Stimulated activated CD4-positive, alpha-beta T cell treated with anti-CD3 and anti-CD28 coated beads, Interleukin-4, amount 100 ng/mL, for 1 hour (primary cell): ENCODE results near the gene CDC45.

ENCODE experiments used
- DNase-seq: peaks from one replicate; pipeline ENCODE4 v3.0.0-alpha.2; 2020

Gene CDC45

GRCh38 chr22:19496324-19496630 is 16.6 kb downstream of the CDC45 start:
- no peak for DNase-seq

- no peak for DNase-seq
These were observed 17.5 kb downstream of the CDC45 start for GRCh38 chr22:19497245-19497644.

GRCh38 chr22:19498154-19498865 is 18.6 kb downstream of the CDC45 start:
- DNase-seq = no peak

GRCh38 chr22:19498866-19499190 is 19.1 kb downstream of the CDC45 start:
- DNase-seq = no peak

GRCh38 chr22:19499236-19499879 is 19.6 kb downstream of the CDC45 start:
- DNase-seq = no peak

- no peak for DNase-seq
These were observed 20.1 kb downstream of the CDC45 start for GRCh38 chr22:19499880-19500242.

GRCh38 chr22:19501897-19502447 is 22.3 kb downstream of the CDC45 start:
- DNase-seq = no peak

GRCh38 chr22:19503367-19503766 is 23.6 kb downstream of the CDC45 start:
- DNase-seq = no peak

- no peak for DNase-seq
These were observed 24.1 kb downstream of the CDC45 start for GRCh38 chr22:19503869-19504268.

GRCh38 chr22:19504900-19505734 is 25.4 kb downstream of the CDC45 start:
- no peak for DNase-seq

GRCh38 chr22:19505735-19506126 is 26.0 kb downstream of the CDC45 start:
- DNase-seq = no peak

- no peak for DNase-seq
These were observed 26.5 kb downstream of the CDC45 start for GRCh38 chr22:19506212-19506611.

GRCh38 chr22:19507534-19507861 is 27.8 kb downstream of the CDC45 start:
- DNase-seq = no peak

- no peak for DNase-seq
These were observed 28.5 kb downstream of the CDC45 start for GRCh38 chr22:19508024-19508776.

GRCh38 chr22:19509191-19509590 is 29.5 kb downstream of the CDC45 start:
- DNase-seq = no peak

GRCh38 chr22:19509923-19510322 is 30.2 kb downstream of the CDC45 start:
- no peak for DNase-seq

GRCh38 chr22:19510919-19511341 is 31.2 kb downstream of the CDC45 start:
- DNase-seq = no peak

- no peak for DNase-seq
These were observed 34.1 kb downstream of the CDC45 start for GRCh38 chr22:19513823-19514222.

GRCh38 chr22:19514831-19515565 is 35.3 kb downstream of the CDC45 start:
- no peak for DNase-seq

GRCh38 chr22:19515654-19516377 is 36.1 kb downstream of the CDC45 start:
- no peak for DNase-seq

- no peak for DNase-seq
These were observed 36.9 kb downstream of the CDC45 start for GRCh38 chr22:19516378-19517170.
